ENCODE measurements around the gene BEND3.
A peak's percentile ranks its signal among the peaks of the same experiment; 100 is the strongest.

The BEND3 gene

DNA sequence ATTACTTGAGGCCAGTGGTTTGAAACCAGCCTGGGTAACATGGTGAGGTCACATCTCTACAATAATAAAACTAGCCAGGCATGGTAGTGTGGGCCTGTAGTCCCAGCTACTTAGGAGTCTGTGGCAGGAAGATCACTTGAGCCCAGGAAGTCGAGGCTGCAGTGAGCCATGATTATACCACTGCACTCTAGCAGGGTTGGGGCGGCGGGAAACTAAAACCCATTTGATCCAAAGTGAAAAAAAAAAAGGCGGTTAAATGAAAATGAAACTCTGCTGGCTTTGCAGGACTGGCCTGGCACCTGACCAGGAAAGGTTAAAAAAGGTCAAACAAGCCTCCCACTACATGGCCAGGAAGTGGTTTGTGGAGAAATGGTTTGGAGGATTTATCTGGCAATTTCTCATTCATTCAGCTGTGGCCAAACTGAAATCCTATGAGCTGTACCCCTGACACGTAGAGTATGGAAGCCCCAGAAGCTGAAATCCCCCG is 50.7 kb downstream of the BEND3 start:
- no CpG with 5 or more reads among the region's 6 CpGs for WGBS, 2 donors (ENCODE audit: extremely low coverage in 2 of 2, insufficient read length in 2 of 2, insufficient replicate concordance in 1 of 2)
- Histone ChIP-seq H3K4me1 (ENCODE audit: control insufficient read depth in 2 of 2, insufficient read depth in 1 of 2, low read depth in 1 of 2, low read length in 2 of 2) (peaks cover 0 to 9% of the 10 kb centered on the region in 2 donors), H3K9ac (ENCODE audit: low read depth, low read length, poor library complexity) (no peak overlapping the region), H3K79me1 (ENCODE audit: low read depth, low read length) (peaks cover 3% of the 10 kb centered on the region), H2BK12ac (ENCODE audit: low read length) (no peak overlapping the region), H3K9me3 (replicated peaks in 1 of 2; ENCODE audit: control insufficient read depth in 2 of 2, insufficient read depth in 1 of 2, low read depth in 1 of 2, low read length in 2 of 2) (peaks cover 0 to 3% of the 10 kb centered on the region in 2 donors), H2BK15ac (ENCODE audit: low read length) (no peak overlapping the region), H3K4me3 (ENCODE audit: low read length in 2 of 2) (no peak overlapping the region), H2BK5ac (ENCODE audit: low read length) (no peak overlapping the region), H3K18ac (ENCODE audit: low read length) (no peak overlapping the region), H3K27me3 (ENCODE audit: control insufficient read depth in 3 of 3, insufficient read depth in 3 of 3, low read depth in 1 of 3, low read length in 3 of 3) (peaks cover 0 to 3% (median 0%) of the 10 kb centered on the region in 3 experiments), H3K4me2 (ENCODE audit: insufficient read depth, low read length, poor library complexity, severe bottlenecking) (no peak overlapping the region), H3K4ac (ENCODE audit: low read length) (no peak overlapping the region), H3K14ac (ENCODE audit: low read length) (no peak overlapping the region), H3K36me3 (replicated peaks in 1 of 2; ENCODE audit: control insufficient read depth in 2 of 2, insufficient read depth in 2 of 2, low read length in 2 of 2) (peaks cover 12 to 41% of the 10 kb centered on the region in 2 donors), H3K27ac (replicated peaks; ENCODE audit: low read length) (no peak overlapping the region), H2AFZ (ENCODE audit: low read length) (no peak overlapping the region), H4K91ac (ENCODE audit: low read depth, low read length, poor library complexity) (no peak overlapping the region), H4K8ac (ENCODE audit: low read depth, low read length) (no peak overlapping the region), H2AK5ac (ENCODE audit: low read depth, low read length) (no peak overlapping the region), H2BK120ac (ENCODE audit: low read depth, low read length) (no peak overlapping the region), H3K23ac (ENCODE audit: low read depth, low read length, poor library complexity) (no peak overlapping the region)
- no peak for DNase-seq (ENCODE audit: low spot score)

DNA sequence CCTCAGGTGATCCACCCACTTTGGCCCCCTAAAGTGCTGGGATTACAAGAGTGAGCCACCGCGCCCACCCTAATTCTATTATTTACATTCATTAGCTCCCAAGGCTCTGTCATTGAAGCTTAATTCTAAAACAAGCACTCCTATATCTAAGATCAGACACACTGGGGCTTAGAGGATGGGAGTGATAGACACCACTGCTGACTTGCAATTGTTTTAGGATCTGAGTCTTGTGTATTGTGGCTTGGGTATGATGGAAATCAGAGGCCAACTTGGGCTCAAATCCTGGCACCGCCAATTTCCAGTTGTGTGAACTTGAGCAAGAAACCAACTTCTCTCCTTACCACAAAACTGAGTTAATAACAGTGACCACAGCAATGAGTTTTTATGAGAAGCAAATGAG is 52.6 kb downstream of the BEND3 start:
- Histone ChIP-seq H3K9me3 (replicated peaks in 1 of 2; ENCODE audit: control insufficient read depth in 2 of 2, insufficient read depth in 1 of 2, low read depth in 1 of 2, low read length in 2 of 2) (peaks cover 0 to under 1% of the 10 kb centered on the region in 2 donors), H3K18ac (ENCODE audit: low read length) (no peak overlapping the region), H2AK5ac (ENCODE audit: low read depth, low read length) (no peak overlapping the region), H4K8ac (ENCODE audit: low read depth, low read length) (no peak overlapping the region), H3K23ac (ENCODE audit: low read depth, low read length, poor library complexity) (no peak overlapping the region), H3K14ac (ENCODE audit: low read length) (no peak overlapping the region), H2BK120ac (ENCODE audit: low read depth, low read length) (no peak overlapping the region), H3K79me1 (ENCODE audit: low read depth, low read length) (no peaks in the 10 kb centered on the region), H3K27ac (replicated peaks; ENCODE audit: low read length) (no peak overlapping the region), H3K36me3 (replicated peaks in 1 of 2; ENCODE audit: control insufficient read depth in 2 of 2, insufficient read depth in 2 of 2, low read length in 2 of 2) (peaks cover 3 to 21% of the 10 kb centered on the region in 2 donors), H3K4ac (ENCODE audit: low read length) (no peak overlapping the region), H3K4me3 (ENCODE audit: low read length in 2 of 2) (no peak overlapping the region), H2BK12ac (ENCODE audit: low read length) (no peak overlapping the region), H2BK5ac (ENCODE audit: low read length) (no peak overlapping the region), H2AFZ (ENCODE audit: low read length) (no peak overlapping the region), H2BK15ac (ENCODE audit: low read length) (no peak overlapping the region), H3K4me1 (ENCODE audit: control insufficient read depth in 2 of 2, insufficient read depth in 1 of 2, low read depth in 1 of 2, low read length in 2 of 2) (peaks cover 0 to 9% of the 10 kb centered on the region in 2 donors), H3K9ac (ENCODE audit: low read depth, low read length, poor library complexity) (no peak overlapping the region), H4K91ac (ENCODE audit: low read depth, low read length, poor library complexity) (no peak overlapping the region), H3K27me3 (ENCODE audit: control insufficient read depth in 3 of 3, insufficient read depth in 3 of 3, low read depth in 1 of 3, low read length in 3 of 3) (peaks cover 0 to 3% (median 0%) of the 10 kb centered on the region in 3 experiments), H3K4me2 (ENCODE audit: insufficient read depth, low read length, poor library complexity, severe bottlenecking) (no peak overlapping the region)
- WGBS, 2 donors (ENCODE audit: extremely low coverage in 2 of 2, insufficient read length in 2 of 2, insufficient replicate concordance in 1 of 2): no CpG with 5 or more reads among the region's 3 CpGs
- DNase-seq (ENCODE audit: low spot score): no peak

DNA sequence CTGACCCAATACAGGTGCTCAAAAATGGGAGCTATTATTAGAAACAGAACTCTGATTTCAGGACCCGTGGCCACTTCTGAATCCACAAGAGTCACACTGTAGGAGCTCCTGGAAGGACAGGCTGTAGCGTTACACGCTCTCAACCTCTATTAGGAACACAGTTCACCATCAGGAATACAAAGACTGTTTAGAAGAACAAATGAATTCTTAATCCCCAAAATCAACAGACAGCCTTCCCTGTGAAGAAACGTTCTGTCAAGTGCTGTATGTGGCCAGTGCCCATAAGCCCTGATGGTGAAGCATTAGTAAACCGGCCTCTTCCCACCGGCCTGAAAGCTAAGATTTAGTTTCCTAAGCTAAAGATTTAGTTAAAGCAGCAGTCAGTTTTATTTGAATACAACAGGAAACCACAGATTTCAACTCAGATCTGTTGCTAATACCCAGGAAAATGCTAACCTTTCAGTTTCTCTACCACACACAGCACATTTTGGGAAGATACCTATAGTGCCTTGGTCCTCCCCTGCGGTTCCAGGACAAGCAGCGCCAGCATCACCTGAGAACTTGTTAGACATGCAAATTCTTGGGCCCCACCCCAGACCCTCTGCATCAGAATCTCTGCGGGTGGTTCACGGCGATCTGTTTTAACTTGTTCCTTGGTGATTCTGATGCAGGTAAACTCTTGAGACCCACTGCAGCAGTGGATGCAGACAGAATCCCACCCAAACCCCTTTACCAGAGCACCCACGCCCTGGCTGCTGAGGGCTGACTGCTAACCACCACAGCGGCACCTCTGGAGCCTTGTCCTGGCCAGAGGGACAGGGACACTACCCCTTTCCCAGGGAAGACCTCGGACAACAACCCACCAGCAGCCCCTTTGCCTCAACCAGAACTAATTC is 53.9 kb downstream of the BEND3 start:
- H3K14ac ChIP-seq (ENCODE audit: low read length): peak overlapping the region; percentile 95
- peak overlapping the region; percentile 17 for H3K23ac ChIP-seq (ENCODE audit: low read depth, low read length, poor library complexity)
- H3K4me3 ChIP-seq (ENCODE audit: low read length in 2 of 2): no peak overlapping the region
- H3K4me2 ChIP-seq (ENCODE audit: insufficient read depth, low read length, poor library complexity, severe bottlenecking): no peak overlapping the region
- H2BK5ac ChIP-seq (ENCODE audit: low read length): no peak overlapping the region
- no peaks in the 10 kb centered on the region for H3K9me3 ChIP-seq (replicated peaks in 1 of 2; ENCODE audit: control insufficient read depth in 2 of 2, insufficient read depth in 1 of 2, low read depth in 1 of 2, low read length in 2 of 2)
- no peak overlapping the region for H3K18ac ChIP-seq (ENCODE audit: low read length)
- WGBS, 2 donors (ENCODE audit: extremely low coverage in 2 of 2, insufficient read length in 2 of 2, insufficient replicate concordance in 1 of 2): no CpG with 5 or more reads among the region's 14 CpGs
- H4K8ac ChIP-seq (ENCODE audit: low read depth, low read length): no peak overlapping the region
- no peak overlapping the region for H3K27ac ChIP-seq (replicated peaks; ENCODE audit: low read length)
- no peak overlapping the region for H4K91ac ChIP-seq (ENCODE audit: low read depth, low read length, poor library complexity)
- no peak overlapping the region for H2BK12ac ChIP-seq (ENCODE audit: low read length)
- no peak overlapping the region for H2BK15ac ChIP-seq (ENCODE audit: low read length)
- H3K36me3 ChIP-seq (replicated peaks in 1 of 2; ENCODE audit: control insufficient read depth in 2 of 2, insufficient read depth in 2 of 2, low read length in 2 of 2): peaks cover 0 to 8% of the 10 kb centered on the region in 2 donors
- no peak overlapping the region for H3K9ac ChIP-seq (ENCODE audit: low read depth, low read length, poor library complexity)
- peak overlapping the region; percentile 24 for H2AFZ ChIP-seq (ENCODE audit: low read length)
- H3K4ac ChIP-seq (ENCODE audit: low read length): no peak overlapping the region
- peaks cover 0 to 3% (median 0%) of the 10 kb centered on the region in 3 experiments for H3K27me3 ChIP-seq (ENCODE audit: control insufficient read depth in 3 of 3, insufficient read depth in 3 of 3, low read depth in 1 of 3, low read length in 3 of 3)
- no peak overlapping the region for H2AK5ac ChIP-seq (ENCODE audit: low read depth, low read length)
- H3K79me1 ChIP-seq (ENCODE audit: low read depth, low read length): no peaks in the 10 kb centered on the region
- peaks cover 0 to 9% of the 10 kb centered on the region in 2 donors for H3K4me1 ChIP-seq (ENCODE audit: control insufficient read depth in 2 of 2, insufficient read depth in 1 of 2, low read depth in 1 of 2, low read length in 2 of 2)
- no peak for DNase-seq (ENCODE audit: low spot score)
- no peak overlapping the region for H2BK120ac ChIP-seq (ENCODE audit: low read depth, low read length)

DNA sequence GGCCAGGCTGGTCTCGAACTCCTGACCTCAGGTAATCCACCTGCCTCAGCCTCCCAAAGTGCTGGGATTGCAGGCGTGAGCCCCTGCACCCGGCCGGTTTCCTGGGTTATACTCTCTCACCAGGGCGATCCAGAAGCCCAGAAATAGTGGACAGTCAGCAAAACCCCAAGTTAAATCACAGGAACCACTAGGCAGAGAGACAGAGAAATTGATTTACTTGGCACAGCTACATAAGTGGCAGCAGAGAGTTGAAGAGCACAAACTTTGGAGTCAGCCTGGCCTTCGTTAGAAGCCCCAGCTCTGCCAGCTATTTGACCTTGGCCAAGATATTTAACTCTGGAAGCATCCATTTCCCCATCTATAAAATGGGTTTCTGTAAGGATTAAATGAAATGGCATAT is 54.6 kb downstream of the BEND3 start:
- peaks cover 0 to 3% (median 0%) of the 10 kb centered on the region in 3 experiments for H3K27me3 ChIP-seq (ENCODE audit: control insufficient read depth in 3 of 3, insufficient read depth in 3 of 3, low read depth in 1 of 3, low read length in 3 of 3)
- no peak overlapping the region for H2BK120ac ChIP-seq (ENCODE audit: low read depth, low read length)
- H3K36me3 ChIP-seq (replicated peaks in 1 of 2; ENCODE audit: control insufficient read depth in 2 of 2, insufficient read depth in 2 of 2, low read length in 2 of 2): peaks cover 0 to 2% of the 10 kb centered on the region in 2 donors
- H3K23ac ChIP-seq (ENCODE audit: low read depth, low read length, poor library complexity): no peak overlapping the region
- H3K18ac ChIP-seq (ENCODE audit: low read length): no peak overlapping the region
- no peak overlapping the region for H2AFZ ChIP-seq (ENCODE audit: low read length)
- H4K8ac ChIP-seq (ENCODE audit: low read depth, low read length): no peak overlapping the region
- DNase-seq (ENCODE audit: low spot score): no peak
- H3K4me2 ChIP-seq (ENCODE audit: insufficient read depth, low read length, poor library complexity, severe bottlenecking): no peak overlapping the region
- H2AK5ac ChIP-seq (ENCODE audit: low read depth, low read length): no peak overlapping the region
- no peaks in the 10 kb centered on the region for H3K79me1 ChIP-seq (ENCODE audit: low read depth, low read length)
- no peak overlapping the region for H2BK15ac ChIP-seq (ENCODE audit: low read length)
- H3K27ac ChIP-seq (replicated peaks; ENCODE audit: low read length): no peak overlapping the region
- H3K9ac ChIP-seq (ENCODE audit: low read depth, low read length, poor library complexity): no peak overlapping the region
- WGBS, 2 donors (ENCODE audit: extremely low coverage in 2 of 2, insufficient read length in 2 of 2, insufficient replicate concordance in 1 of 2): no CpG with 5 or more reads among the region's 6 CpGs
- no peak overlapping the region for H2BK12ac ChIP-seq (ENCODE audit: low read length)
- no peak overlapping the region for H3K14ac ChIP-seq (ENCODE audit: low read length)
- H3K9me3 ChIP-seq (replicated peaks in 1 of 2; ENCODE audit: control insufficient read depth in 2 of 2, insufficient read depth in 1 of 2, low read depth in 1 of 2, low read length in 2 of 2): no peaks in the 10 kb centered on the region
- H3K4me3 ChIP-seq (ENCODE audit: low read length in 2 of 2): no peak overlapping the region
- peaks cover 0 to 9% of the 10 kb centered on the region in 2 donors for H3K4me1 ChIP-seq (ENCODE audit: control insufficient read depth in 2 of 2, insufficient read depth in 1 of 2, low read depth in 1 of 2, low read length in 2 of 2)
- H3K4ac ChIP-seq (ENCODE audit: low read length): no peak overlapping the region
- no peak overlapping the region for H2BK5ac ChIP-seq (ENCODE audit: low read length)
- no peak overlapping the region for H4K91ac ChIP-seq (ENCODE audit: low read depth, low read length, poor library complexity)
